ENCODE results near the gene CLEC16A.

DNA sequence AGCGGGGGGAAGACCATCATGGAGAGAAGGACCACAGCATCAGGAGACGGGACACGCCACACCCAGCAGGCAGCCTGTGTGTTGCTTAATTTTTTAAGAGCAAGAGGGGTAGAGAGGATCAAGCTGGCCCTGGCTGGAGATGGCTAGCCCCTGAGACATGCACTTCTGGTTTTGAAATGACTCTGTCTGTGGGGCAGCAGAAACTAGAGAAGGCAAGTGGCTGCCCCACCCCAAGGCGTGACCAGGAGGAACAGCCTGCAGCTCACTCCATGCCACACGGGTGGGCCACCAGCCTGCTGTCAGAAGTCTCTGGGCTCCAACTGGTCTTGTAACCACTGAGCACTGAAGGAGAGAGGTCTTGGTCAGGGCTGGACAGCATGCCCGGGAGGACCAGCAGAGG, 236.1 kb downstream of the CLEC16A start:
- TF ChIP-seq POLR2A (conservative IDR thresholded peaks at IDR 0.05) (no peak), ZBTB7A (IDR thresholded peaks at IDR 0.05; ENCODE audit: borderline replicate concordance, control insufficient read depth, low read depth, low read length) (no peak)
- TF ChIP-seq, protein P1, sequence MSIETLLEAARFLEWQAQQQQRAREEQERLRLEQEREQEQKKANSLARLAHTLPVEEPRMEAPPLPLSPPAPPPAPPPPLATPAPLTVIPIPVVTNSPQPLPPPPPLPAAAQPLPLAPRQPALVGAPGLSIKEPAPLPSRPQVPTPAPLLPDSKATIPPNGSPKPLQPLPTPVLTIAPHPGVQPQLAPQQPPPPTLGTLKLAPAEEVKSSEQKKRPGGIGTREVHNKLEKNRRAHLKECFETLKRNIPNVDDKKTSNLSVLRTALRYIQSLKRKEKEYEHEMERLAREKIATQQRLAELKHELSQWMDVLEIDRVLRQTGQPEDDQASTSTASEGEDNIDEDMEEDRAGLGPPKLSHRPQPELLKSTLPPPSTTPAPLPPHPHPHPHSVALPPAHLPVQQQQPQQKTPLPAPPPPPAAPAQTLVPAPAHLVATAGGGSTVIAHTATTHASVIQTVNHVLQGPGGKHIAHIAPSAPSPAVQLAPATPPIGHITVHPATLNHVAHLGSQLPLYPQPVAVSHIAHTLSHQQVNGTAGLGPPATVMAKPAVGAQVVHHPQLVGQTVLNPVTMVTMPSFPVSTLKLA (conservative IDR thresholded peaks at IDR 0.05), result no peak
- TF ChIP-seq, protein P2, sequence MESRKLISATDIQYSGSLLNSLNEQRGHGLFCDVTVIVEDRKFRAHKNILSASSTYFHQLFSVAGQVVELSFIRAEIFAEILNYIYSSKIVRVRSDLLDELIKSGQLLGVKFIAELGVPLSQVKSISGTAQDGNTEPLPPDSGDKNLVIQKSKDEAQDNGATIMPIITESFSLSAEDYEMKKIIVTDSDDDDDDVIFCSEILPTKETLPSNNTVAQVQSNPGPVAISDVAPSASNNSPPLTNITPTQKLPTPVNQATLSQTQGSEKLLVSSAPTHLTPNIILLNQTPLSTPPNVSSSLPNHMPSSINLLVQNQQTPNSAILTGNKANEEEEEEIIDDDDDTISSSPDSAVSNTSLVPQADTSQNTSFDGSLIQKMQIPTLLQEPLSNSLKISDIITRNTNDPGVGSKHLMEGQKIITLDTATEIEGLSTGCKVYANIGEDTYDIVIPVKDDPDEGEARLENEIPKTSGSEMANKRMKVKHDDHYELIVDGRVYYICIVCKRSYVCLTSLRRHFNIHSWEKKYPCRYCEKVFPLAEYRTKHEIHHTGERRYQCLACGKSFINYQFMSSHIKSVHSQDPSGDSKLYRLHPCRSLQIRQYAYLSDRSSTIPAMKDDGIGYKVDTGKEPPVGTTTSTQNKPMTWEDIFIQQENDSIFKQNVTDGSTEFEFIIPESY (CRISPR knock-in tag; IDR thresholded peaks at IDR 0.05), result no peak
- TF ChIP-seq, protein P3, sequence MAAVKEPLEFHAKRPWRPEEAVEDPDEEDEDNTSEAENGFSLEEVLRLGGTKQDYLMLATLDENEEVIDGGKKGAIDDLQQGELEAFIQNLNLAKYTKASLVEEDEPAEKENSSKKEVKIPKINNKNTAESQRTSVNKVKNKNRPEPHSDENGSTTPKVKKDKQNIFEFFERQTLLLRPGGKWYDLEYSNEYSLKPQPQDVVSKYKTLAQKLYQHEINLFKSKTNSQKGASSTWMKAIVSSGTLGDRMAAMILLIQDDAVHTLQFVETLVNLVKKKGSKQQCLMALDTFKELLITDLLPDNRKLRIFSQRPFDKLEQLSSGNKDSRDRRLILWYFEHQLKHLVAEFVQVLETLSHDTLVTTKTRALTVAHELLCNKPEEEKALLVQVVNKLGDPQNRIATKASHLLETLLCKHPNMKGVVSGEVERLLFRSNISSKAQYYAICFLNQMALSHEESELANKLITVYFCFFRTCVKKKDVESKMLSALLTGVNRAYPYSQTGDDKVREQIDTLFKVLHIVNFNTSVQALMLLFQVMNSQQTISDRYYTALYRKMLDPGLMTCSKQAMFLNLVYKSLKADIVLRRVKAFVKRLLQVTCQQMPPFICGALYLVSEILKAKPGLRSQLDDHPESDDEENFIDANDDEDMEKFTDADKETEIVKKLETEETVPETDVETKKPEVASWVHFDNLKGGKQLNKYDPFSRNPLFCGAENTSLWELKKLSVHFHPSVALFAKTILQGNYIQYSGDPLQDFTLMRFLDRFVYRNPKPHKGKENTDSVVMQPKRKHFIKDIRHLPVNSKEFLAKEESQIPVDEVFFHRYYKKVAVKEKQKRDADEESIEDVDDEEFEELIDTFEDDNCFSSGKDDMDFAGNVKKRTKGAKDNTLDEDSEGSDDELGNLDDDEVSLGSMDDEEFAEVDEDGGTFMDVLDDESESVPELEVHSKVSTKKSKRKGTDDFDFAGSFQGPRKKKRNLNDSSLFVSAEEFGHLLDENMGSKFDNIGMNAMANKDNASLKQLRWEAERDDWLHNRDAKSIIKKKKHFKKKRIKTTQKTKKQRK (IDR thresholded peaks at IDR 0.05; ENCODE audit: borderline replicate concordance, low read depth, low read length), result no peak
- TF ChIP-seq, protein P4, sequence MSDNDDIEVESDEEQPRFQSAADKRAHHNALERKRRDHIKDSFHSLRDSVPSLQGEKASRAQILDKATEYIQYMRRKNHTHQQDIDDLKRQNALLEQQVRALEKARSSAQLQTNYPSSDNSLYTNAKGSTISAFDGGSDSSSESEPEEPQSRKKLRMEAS (CRISPR knock-in tag; IDR thresholded peaks at IDR 0.05), result no peak

Measured in K562 (cell line).